Suprapubic skin (tissue), 4 donors: ENCODE results near the gene SMYD3.

Experiments used
- POLR2A ChIP-seq, 2 donors: fragments of 450-650 bp; IDR thresholded peaks; one replicate each; pipeline ENCODE4 v1.6.1; 2017; ENCODE audit warnings: antibody characterized with exemption in 2 of 2, mild to moderate bottlenecking in 2 of 2, moderate library complexity in 2 of 2
- POLR2AphosphoS5 ChIP-seq, 3 donors: sonication (generic); formaldehyde crosslinking; IDR thresholded peaks; one replicate each; pipeline ENCODE4 v1.6.1; 2017; ENCODE audit warnings: antibody characterized with exemption in 3 of 3
- TF ChIP-seq, protein P1 (sequence below), 2 donors: fragments of 200-600 bp in 1 of 2; fragments of 450-650 bp in 1 of 2; sonication (generic) in 1 of 2; IDR thresholded peaks; one replicate each; pipeline ENCODE4 v1.5.1; 2016 to 2019; ENCODE audit warnings: antibody characterized with exemption in 2 of 2, mild to moderate bottlenecking in 1 of 2, moderate library complexity in 1 of 2

- TF ChIP-seq, protein P1, sequence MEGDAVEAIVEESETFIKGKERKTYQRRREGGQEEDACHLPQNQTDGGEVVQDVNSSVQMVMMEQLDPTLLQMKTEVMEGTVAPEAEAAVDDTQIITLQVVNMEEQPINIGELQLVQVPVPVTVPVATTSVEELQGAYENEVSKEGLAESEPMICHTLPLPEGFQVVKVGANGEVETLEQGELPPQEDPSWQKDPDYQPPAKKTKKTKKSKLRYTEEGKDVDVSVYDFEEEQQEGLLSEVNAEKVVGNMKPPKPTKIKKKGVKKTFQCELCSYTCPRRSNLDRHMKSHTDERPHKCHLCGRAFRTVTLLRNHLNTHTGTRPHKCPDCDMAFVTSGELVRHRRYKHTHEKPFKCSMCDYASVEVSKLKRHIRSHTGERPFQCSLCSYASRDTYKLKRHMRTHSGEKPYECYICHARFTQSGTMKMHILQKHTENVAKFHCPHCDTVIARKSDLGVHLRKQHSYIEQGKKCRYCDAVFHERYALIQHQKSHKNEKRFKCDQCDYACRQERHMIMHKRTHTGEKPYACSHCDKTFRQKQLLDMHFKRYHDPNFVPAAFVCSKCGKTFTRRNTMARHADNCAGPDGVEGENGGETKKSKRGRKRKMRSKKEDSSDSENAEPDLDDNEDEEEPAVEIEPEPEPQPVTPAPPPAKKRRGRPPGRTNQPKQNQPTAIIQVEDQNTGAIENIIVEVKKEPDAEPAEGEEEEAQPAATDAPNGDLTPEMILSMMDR (IDR thresholded peaks at IDR 0.05), result no peak
- no peak for TF ChIP-seq POLR2A (IDR thresholded peaks at IDR 0.05)
- TF ChIP-seq POLR2AphosphoS5 (IDR thresholded peaks at IDR 0.05), result no peak
Measured at GRCh38 chr1:246077476-246077875, 429.6 kb downstream of the SMYD3 start.
